GM18867 (cell line): ENCODE measurements around the gene MORC1.
"Not testable (repeated sequence)": the region's sequence is repeated elsewhere in the genome, so short reads cannot be mapped to it uniquely, and the experiment has no call there.

ENCODE experiments used
- ATAC-seq: cut with Tn5 transposase; IDR thresholded peaks from one replicate; pipeline ENCODE4 v1.9.1; 2021; ENCODE audit warnings: mild to moderate bottlenecking, moderate library complexity; ENCODE audit not compliant: unreplicated experiment

Gene MORC1

GRCh38 chr3:109109574-109109973 is 8.4 kb downstream of the MORC1 start:
- ATAC-seq, result no peak

GRCh38 chr3:109098079-109098644 is 19.8 kb downstream of the MORC1 start:
- peak; percentile 76 for ATAC-seq

GRCh38 chr3:109095166-109095565 is 22.8 kb downstream of the MORC1 start:
- ATAC-seq, result no peak

- no peak for ATAC-seq
Measured at GRCh38 chr3:109093561-109093960, 24.4 kb downstream of the MORC1 start.

GRCh38 chr3:109091846-109092245 is 26.1 kb downstream of the MORC1 start:
- no peak for ATAC-seq

GRCh38 chr3:109089265-109089664 is 28.7 kb downstream of the MORC1 start:
- no peak for ATAC-seq

- peak; percentile 96 for ATAC-seq
Measured at GRCh38 chr3:109081746-109082510, 36.0 kb downstream of the MORC1 start.

- ATAC-seq, result not testable (repeated sequence)
Measured at GRCh38 chr3:109080090-109080489, 37.8 kb downstream of the MORC1 start.

- no peak for ATAC-seq
Measured at GRCh38 chr3:109073116-109073515, 44.8 kb downstream of the MORC1 start.

GRCh38 chr3:109072194-109072593 is 45.7 kb downstream of the MORC1 start:
- peak; percentile 80 for ATAC-seq

- peak; percentile 40 for ATAC-seq
Measured at GRCh38 chr3:109071350-109072142, 46.4 kb downstream of the MORC1 start.

GRCh38 chr3:109070211-109070610 is 47.7 kb downstream of the MORC1 start:
- ATAC-seq, result no peak

GRCh38 chr3:109066864-109067263 is 51.1 kb downstream of the MORC1 start:
- ATAC-seq, result no peak

- ATAC-seq, result peak; percentile 85
Measured at GRCh38 chr3:109059264-109059663, 58.7 kb downstream of the MORC1 start.

GRCh38 chr3:109057616-109058015 is 60.3 kb downstream of the MORC1 start:
- ATAC-seq, result no peak

GRCh38 chr3:109057056-109057455 is 60.9 kb downstream of the MORC1 start:
- ATAC-seq, result no peak

GRCh38 chr3:109050591-109051167 is 67.3 kb downstream of the MORC1 start:
- ATAC-seq, result peak; percentile 85

GRCh38 chr3:109047366-109047765 is 70.6 kb downstream of the MORC1 start:
- ATAC-seq, result no peak

- ATAC-seq, result no peak
Measured at GRCh38 chr3:109045271-109046040, 72.5 kb downstream of the MORC1 start.

- no peak for ATAC-seq
Measured at GRCh38 chr3:109035082-109035481, 82.9 kb downstream of the MORC1 start.
